HEK293T (cell line): ENCODE data around the gene TTC39C.

ENCODE experiments used
- BHLHE40 ChIP-seq: fragments of 450-650 bp; IDR thresholded peaks from 2 replicates; pipeline ENCODE4 v1.6.1; 2016; ENCODE audit warnings: mild to moderate bottlenecking, moderate library complexity, borderline replicate concordance
- FOXA1 ChIP-seq: fragments of 450-650 bp; IDR thresholded peaks from 2 replicates; pipeline ENCODE4 v1.6.1; 2016; ENCODE audit warnings: mild to moderate bottlenecking
- FOXK2 ChIP-seq: fragments of 450-650 bp; IDR thresholded peaks from 2 replicates; pipeline ENCODE4 v1.6.1; 2016; ENCODE audit warnings: mild to moderate bottlenecking
- FOXM1 ChIP-seq: fragments of 450-650 bp; IDR thresholded peaks from 2 replicates; pipeline ENCODE4 v1.6.1; 2017; ENCODE audit warnings: mild to moderate bottlenecking, borderline replicate concordance
- HDGF ChIP-seq: fragments of 450-650 bp; IDR thresholded peaks from 2 replicates; pipeline ENCODE4 v1.6.1; 2017; ENCODE audit warnings: antibody characterized with exemption, borderline replicate concordance
- LEF1 ChIP-seq: fragments of 450-650 bp; IDR thresholded peaks from 2 replicates; pipeline ENCODE4 v1.6.1; 2017; ENCODE audit warnings: mild to moderate bottlenecking, borderline replicate concordance
- SP1 ChIP-seq: fragments of 450-650 bp; IDR thresholded peaks from 2 replicates; pipeline ENCODE4 v1.6.1; 2017
- SUZ12 ChIP-seq: fragments of 450-650 bp; IDR thresholded peaks from 2 replicates; pipeline ENCODE4 v1.6.1; 2016; ENCODE audit warnings: mild to moderate bottlenecking
- TARDBP ChIP-seq: fragments of 450-650 bp; IDR thresholded peaks from 2 replicates; pipeline ENCODE4 v1.6.1; 2016
- ZNF384 ChIP-seq: fragments of 450-650 bp; IDR thresholded peaks from 2 replicates; pipeline ENCODE4 v1.6.1; 2016
- TF ChIP-seq, protein P1 (sequence below): fragments of 450-650 bp; IDR thresholded peaks from 2 replicates; pipeline ENCODE4 v1.6.1; 2016

DNA sequence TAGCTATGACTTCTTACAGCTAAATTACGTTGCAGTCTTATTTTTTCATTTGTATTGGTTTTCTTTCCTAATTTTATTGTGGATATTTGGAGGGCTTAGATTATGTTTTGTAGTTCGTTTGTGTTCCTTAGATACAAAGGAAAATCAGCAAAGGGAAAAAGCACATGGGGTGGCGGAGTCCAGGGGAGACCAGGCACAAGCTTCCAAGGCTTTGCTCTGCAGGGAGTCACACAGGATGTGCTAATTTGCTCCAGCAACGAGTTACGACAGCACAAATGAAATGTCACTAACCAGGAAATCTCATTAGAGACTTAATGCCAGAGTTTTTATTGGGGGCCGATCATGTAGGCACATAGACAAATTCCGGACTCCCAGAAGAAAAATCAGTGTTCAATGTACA, 63.8 kb downstream of the TTC39C start:
- TF ChIP-seq FOXK2 (no peak), SP1 (no peak), TARDBP (no peak), ZNF384 (no peak), HDGF (no peak), FOXA1 (no peak), SUZ12 (no peak), FOXM1 (no peak), LEF1 (no peak), BHLHE40 (no peak)
- TF ChIP-seq, protein P1, sequence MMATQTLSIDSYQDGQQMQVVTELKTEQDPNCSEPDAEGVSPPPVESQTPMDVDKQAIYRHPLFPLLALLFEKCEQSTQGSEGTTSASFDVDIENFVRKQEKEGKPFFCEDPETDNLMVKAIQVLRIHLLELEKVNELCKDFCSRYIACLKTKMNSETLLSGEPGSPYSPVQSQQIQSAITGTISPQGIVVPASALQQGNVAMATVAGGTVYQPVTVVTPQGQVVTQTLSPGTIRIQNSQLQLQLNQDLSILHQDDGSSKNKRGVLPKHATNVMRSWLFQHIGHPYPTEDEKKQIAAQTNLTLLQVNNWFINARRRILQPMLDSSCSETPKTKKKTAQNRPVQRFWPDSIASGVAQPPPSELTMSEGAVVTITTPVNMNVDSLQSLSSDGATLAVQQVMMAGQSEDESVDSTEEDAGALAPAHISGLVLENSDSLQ = no peak
